ENCODE data around the gene TM9SF1.

Gene TM9SF1

DNA sequence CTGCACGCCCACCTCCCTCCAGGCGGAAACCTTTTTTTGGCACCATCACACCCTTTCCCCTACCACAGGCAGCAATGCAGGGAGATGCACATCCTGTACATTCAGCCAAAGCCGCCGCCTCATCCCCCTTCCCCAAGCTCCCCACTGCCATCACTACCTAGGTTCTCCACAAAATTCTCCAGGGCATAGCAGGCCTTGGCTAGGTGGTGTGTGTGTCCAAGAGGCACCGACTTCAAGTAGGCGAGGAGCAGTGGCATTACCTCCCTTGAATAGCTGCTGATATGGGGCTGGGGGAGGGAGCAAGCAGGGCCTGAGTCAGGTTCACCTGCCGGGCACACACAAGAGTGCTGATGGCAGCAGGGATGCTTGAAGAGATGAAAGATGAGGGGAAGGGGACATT is 10.2 kb downstream of the TM9SF1 start:
- Histone ChIP-seq H3K4me3 (ENCODE audit: low read length) (no peak overlapping the region), H3K27me3 (replicated peaks; ENCODE audit: insufficient read depth, low read length) (no peaks in the 10 kb centered on the region), H3K9ac (ENCODE audit: low read length) (no peak overlapping the region), H3K4me2 (ENCODE audit: low read depth, low read length) (no peak overlapping the region), H3K79me2 (ENCODE audit: low read length) (peaks cover 4% of the 10 kb centered on the region; the same call in 1 of the 2 replicates), H3K27ac (ENCODE audit: low read length) (no peak overlapping the region), H4K20me1 (ENCODE audit: insufficient read depth, low read length) (no peaks in the 10 kb centered on the region), H2AFZ (ENCODE audit: low read length) (no peak overlapping the region), H3K9me2 (replicated peaks; ENCODE audit: insufficient read depth, low read length) (no peaks in the 10 kb centered on the region), H3K4me1 (ENCODE audit: low read length) (peaks cover 5% of the 10 kb centered on the region; the same call in 1 of the 2 replicates), H3F3A (ENCODE audit: insufficient read depth, low read length) (peaks cover 14% of the 10 kb centered on the region), H3K9me3 (replicated peaks; ENCODE audit: insufficient read depth, low read length) (no peaks in the 10 kb centered on the region), H3K36me3 (replicated peaks; ENCODE audit: insufficient read depth, low read length) (no peaks in the 10 kb centered on the region)
- DNase-seq: no peak
- TF ChIP-seq EZH2phosphoT487 (IDR thresholded peaks at IDR 0.05; ENCODE audit: low read length) (no peak), EZH2 (optimal IDR thresholded peaks at IDR 0.05; ENCODE audit: low read depth, low read length) (no peak), CTCF (IDR thresholded peaks at IDR 0.05; ENCODE audit: low read length) (no peak)

DNA sequence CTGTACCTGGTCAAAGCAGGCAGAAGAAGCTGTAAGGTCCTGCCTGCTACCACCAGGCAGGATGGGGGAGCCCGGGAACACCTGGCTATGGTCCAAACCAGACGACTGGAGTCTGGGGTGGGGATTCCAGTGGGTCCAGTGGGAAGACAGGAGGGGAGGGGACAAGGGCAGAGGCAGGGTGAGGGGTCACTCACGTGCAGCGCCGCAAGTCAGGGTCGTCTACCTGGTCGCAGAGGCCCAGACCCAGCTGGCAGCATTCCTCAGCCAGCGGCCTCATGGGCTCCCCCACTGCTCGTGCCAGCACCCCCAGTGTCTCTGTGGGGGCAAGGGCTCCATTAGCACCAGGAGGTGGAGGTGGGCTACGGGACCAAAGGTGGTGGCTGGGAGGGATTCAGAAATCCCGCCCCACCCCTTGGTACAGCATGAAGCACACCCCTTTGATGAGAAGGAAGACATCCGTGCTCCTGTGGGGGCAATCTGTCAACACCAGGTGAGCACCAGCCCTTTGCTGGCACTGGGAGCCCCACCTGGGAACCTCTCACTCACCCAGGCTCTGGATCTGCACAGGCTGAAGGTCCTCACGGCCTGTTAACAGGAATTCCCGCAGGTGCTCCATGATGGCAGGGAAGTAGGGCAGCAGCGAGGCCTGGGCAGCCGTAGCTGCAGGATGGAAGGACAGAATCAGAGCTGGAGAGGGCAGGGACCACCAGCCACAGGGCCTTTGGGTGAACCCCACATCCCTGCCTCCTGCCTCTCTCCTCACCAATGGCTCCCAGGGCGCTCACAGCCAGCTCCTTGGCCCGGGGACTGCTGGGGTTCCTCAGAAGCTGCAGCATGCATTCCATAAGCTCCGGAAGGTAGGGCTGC is 10.9 kb downstream of the TM9SF1 start:
- Histone ChIP-seq H3K36me3 (replicated peaks; ENCODE audit: insufficient read depth, low read length) (no peaks in the 10 kb centered on the region), H3K9me2 (replicated peaks; ENCODE audit: insufficient read depth, low read length) (no peaks in the 10 kb centered on the region)
- TF ChIP-seq EZH2phosphoT487 (IDR thresholded peaks at IDR 0.05; ENCODE audit: low read length) (no peak), CTCF (IDR thresholded peaks at IDR 0.05; ENCODE audit: low read length) (no peak), EZH2 (optimal IDR thresholded peaks at IDR 0.05; ENCODE audit: low read depth, low read length) (no peak)

GRCh38 chr14:24183014-24183481 is 12.2 kb downstream of the TM9SF1 start:
- Histone ChIP-seq H3K27ac (ENCODE audit: low read length) (no peak overlapping the region), H2AFZ (ENCODE audit: low read length) (no peak overlapping the region), H3K36me3 (replicated peaks; ENCODE audit: insufficient read depth, low read length) (no peaks in the 10 kb centered on the region), H4K20me1 (ENCODE audit: insufficient read depth, low read length) (no peaks in the 10 kb centered on the region), H3K4me3 (ENCODE audit: low read length) (no peak overlapping the region), H3K27me3 (replicated peaks; ENCODE audit: insufficient read depth, low read length) (no peaks in the 10 kb centered on the region), H3F3A (ENCODE audit: insufficient read depth, low read length) (0 out of 2 replicates have a peak, but pooled peaks cover 3% of the 10 kb centered on the region), H3K9me2 (replicated peaks; ENCODE audit: insufficient read depth, low read length) (no peaks in the 10 kb centered on the region), H3K79me2 (ENCODE audit: low read length) (peaks cover 4% of the 10 kb centered on the region; the same call in 1 of the 2 replicates), H3K9me3 (replicated peaks; ENCODE audit: insufficient read depth, low read length) (no peaks in the 10 kb centered on the region), H3K4me2 (ENCODE audit: low read depth, low read length) (no peak overlapping the region), H3K4me1 (ENCODE audit: low read length) (peaks cover 5% of the 10 kb centered on the region; the same call in 1 of the 2 replicates), H3K9ac (ENCODE audit: low read length) (no peak overlapping the region)
- no peak for DNase-seq
- TF ChIP-seq CTCF (IDR thresholded peaks at IDR 0.05; ENCODE audit: low read length) (no peak), EZH2 (optimal IDR thresholded peaks at IDR 0.05; ENCODE audit: low read depth, low read length) (no peak), EZH2phosphoT487 (IDR thresholded peaks at IDR 0.05; ENCODE audit: low read length) (no peak)

More for the DNA sequence above, 10.9 kb downstream of the TM9SF1 start:
- Histone ChIP-seq H3K27ac (ENCODE audit: low read length) (no peak overlapping the region), H3K4me2 (ENCODE audit: low read depth, low read length) (no peak overlapping the region), H3K79me2 (ENCODE audit: low read length) (peaks cover 4% of the 10 kb centered on the region; the same call in 1 of the 2 replicates), H2AFZ (ENCODE audit: low read length) (no peak overlapping the region), H3K4me1 (ENCODE audit: low read length) (peaks cover 5% of the 10 kb centered on the region; the same call in 1 of the 2 replicates), H3K27me3 (replicated peaks; ENCODE audit: insufficient read depth, low read length) (no peaks in the 10 kb centered on the region), H3F3A (ENCODE audit: insufficient read depth, low read length) (peaks cover 12% of the 10 kb centered on the region), H3K9ac (ENCODE audit: low read length) (no peak overlapping the region), H3K4me3 (ENCODE audit: low read length) (no peak overlapping the region), H3K9me3 (replicated peaks; ENCODE audit: insufficient read depth, low read length) (no peaks in the 10 kb centered on the region), H4K20me1 (ENCODE audit: insufficient read depth, low read length) (no peaks in the 10 kb centered on the region)
- DNase-seq: no peak
